ENCODE results near the gene MYRFL. TPM values are rescaled to one million over a fixed set of nuclear protein-coding genes. Genes with fewer than 3 reads are reported as not detected.

The MYRFL gene
- total RNA-seq, 4 donors from 2014 or later = 0.17 to 1.8 (median 0.44) TPM; not detected in 1

DNA sequence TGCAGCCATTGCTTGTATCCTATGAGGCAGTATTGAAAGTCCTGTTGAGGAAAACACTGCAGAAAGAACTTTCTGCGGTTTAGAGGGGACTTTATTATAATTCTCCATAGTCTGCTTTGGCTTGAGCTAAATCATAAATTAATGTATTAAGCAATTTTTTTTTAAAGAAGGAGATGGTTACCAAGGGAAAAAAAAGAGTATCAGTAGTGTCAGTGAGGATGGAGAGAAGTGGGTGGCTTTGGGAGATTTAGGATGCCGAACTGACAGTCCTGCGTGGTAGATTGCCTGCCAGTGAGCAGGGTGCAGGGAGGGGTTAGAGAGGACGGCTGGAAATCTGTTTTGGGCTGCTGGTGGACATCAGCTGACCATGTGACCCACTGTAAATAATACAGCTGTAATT lies 96.8 kb downstream of the MYRFL start:
- TF ChIP-seq, protein P1, sequence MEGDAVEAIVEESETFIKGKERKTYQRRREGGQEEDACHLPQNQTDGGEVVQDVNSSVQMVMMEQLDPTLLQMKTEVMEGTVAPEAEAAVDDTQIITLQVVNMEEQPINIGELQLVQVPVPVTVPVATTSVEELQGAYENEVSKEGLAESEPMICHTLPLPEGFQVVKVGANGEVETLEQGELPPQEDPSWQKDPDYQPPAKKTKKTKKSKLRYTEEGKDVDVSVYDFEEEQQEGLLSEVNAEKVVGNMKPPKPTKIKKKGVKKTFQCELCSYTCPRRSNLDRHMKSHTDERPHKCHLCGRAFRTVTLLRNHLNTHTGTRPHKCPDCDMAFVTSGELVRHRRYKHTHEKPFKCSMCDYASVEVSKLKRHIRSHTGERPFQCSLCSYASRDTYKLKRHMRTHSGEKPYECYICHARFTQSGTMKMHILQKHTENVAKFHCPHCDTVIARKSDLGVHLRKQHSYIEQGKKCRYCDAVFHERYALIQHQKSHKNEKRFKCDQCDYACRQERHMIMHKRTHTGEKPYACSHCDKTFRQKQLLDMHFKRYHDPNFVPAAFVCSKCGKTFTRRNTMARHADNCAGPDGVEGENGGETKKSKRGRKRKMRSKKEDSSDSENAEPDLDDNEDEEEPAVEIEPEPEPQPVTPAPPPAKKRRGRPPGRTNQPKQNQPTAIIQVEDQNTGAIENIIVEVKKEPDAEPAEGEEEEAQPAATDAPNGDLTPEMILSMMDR (IDR thresholded peaks at IDR 0.05; ENCODE audit: low read depth) = no peak

DNA sequence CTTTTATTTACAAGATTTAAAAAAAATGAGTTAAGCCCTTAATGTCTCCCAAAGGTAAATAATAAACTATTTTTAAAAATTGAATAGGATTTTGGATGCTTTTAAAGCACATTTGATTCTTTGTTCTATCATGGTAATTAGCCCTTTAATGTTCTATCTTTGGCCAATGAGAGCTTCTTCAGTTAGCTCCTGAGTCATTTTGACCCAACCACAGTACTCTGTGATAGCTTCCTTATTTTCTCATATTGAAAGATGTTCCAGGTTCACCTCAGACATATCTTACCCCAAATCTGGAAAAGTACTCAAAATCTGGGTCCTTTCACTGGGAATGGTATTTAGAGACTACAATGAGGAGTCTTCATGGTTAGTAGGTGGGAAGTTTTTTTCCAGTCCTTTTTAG lies 98.0 kb downstream of the MYRFL start:
- TF ChIP-seq, protein P1 (IDR thresholded peaks at IDR 0.05; ENCODE audit: low read depth) = no peak

DNA sequence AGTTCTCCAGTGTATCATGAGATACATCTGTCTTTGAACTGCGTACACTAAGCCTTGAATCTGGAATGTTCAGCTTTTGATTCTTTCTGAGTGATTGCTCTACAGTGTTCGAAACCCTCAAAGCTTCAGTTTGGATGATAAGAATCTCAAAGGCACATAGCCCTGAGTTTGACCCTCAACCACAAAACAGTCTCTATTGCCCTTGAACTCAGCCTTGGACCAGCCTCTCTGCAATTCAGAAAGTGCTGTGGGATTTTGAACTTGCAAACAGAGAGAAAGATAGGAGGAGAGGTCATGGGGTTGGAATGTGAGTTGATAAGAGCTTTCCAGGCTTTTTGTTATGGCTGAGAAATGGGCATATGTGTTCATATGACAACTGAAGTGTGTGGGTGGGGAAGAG lies 100.3 kb downstream of the MYRFL start:
- TF ChIP-seq, protein P1 (IDR thresholded peaks at IDR 0.05; ENCODE audit: low read depth) = no peak

DNA sequence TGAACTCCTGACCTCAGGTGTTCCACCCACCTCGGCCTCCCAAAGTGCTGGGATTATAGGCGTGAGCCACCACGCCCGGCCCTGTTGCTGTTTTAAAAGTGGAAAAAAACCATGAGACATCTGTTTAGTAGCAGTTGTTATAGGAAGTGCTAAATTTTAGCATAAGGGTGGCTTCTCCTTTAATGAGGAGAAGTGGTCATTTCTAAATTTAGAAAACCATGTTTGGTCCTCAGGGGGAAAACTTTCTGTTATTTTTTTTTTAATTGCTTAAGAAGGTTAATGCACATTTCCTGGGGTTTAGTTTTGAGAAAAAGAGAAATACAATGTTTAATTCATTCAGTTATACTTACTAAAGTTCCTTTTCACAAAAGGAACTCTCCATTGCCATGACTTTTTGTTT lies 102.1 kb downstream of the MYRFL start:
- TF ChIP-seq, protein P1 (IDR thresholded peaks at IDR 0.05; ENCODE audit: low read depth) = no peak

DNA sequence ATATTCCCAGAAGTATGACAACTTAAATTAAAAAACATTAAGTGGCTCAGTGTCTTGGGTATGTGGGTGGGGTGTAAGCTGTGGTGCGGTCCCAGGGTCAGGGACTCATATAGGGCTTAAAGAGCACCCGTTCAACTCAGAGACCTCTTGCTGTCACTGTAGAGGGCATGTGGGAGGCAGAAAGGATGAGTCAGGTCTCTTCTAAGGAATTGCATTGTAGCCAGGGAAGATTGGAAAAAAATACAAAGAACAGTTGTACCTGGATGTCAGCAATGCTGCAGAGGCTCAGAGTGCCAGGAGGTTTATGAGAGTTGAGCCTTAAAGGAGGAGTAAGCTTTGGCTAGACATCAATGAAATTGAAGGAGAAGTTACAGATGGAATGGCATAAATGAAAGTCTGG lies 104.1 kb downstream of the MYRFL start:
- TF ChIP-seq, protein P1 (IDR thresholded peaks at IDR 0.05; ENCODE audit: low read depth) = no peak

DNA sequence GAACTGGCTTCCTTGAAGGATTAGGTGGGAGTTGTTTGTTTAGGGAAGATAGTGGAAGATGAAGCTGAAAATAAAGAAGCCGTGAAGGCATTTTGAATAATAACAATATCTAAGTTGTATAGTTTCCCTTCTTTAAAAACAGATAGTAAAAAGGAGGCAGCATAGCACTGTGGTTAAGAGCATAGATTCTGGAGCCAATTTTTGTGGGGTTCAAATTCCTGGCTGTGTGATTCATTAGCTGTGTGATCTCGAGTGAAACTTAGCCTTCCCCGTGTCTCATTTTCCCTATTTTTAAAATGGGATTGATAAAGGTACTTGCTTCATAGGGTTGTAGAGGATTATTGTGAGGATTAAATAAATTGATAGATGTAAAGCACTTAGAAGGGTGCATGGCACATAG lies 104.5 kb downstream of the MYRFL start:
- TF ChIP-seq, protein P1 (IDR thresholded peaks at IDR 0.05; ENCODE audit: low read depth) = no peak

DNA sequence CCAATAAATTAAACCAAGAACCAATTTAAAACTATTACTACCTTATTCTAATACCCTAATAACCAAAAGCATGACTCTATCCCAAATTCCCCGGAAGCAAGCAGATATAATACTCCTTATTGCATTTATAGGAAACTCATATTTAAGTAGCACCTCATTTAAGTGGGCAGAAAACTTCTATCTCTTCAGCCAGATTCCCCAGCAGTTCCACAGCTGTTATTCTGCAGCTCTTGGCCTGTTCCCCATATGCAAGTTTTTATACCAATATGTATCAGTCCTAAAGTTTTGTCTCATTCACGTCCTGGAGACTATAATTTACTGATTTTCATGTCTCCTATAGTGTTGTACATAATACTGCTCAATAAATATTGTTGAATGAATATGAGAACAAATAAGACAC lies 106.5 kb downstream of the MYRFL start:
- TF ChIP-seq, protein P1 (IDR thresholded peaks at IDR 0.05; ENCODE audit: low read depth) = no peak

All from subcutaneous adipose tissue (tissue), 4 donors.